GM19372 (cell line): ENCODE measurements around the gene PTMA.
A peak's percentile ranks its signal among the peaks of the same experiment; 100 is the strongest.
"Not testable (repeated sequence)": the region's sequence is repeated elsewhere in the genome, so short reads cannot be mapped to it uniquely, and the experiment has no call there.

Experiments used
- ATAC-seq: cut with Tn5 transposase; IDR thresholded peaks from one replicate; pipeline ENCODE4 v1.9.1; 2021; ENCODE audit warnings: mild to moderate bottlenecking, low read depth, moderate library complexity; ENCODE audit not compliant: unreplicated experiment

PTMA gene

GRCh38 chr2:231691251-231691772 is 17.0 kb upstream of the PTMA start:
- no peak for ATAC-seq

- ATAC-seq, result no peak
Measured at GRCh38 chr2:231692847-231693246, 15.5 kb upstream of the PTMA start.

- ATAC-seq, result no peak
Measured at GRCh38 chr2:231693956-231694355, 14.4 kb upstream of the PTMA start.

GRCh38 chr2:231696004-231696367 is 12.3 kb upstream of the PTMA start:
- no peak for ATAC-seq

GRCh38 chr2:231699006-231699405 is 9.3 kb upstream of the PTMA start:
- ATAC-seq, result no peak

GRCh38 chr2:231701456-231702373 is 6.6 kb upstream of the PTMA start:
- ATAC-seq, result no peak

GRCh38 chr2:231704017-231704416 is 4.3 kb upstream of the PTMA start:
- ATAC-seq, result no peak

GRCh38 chr2:231706731-231707624 is 1.3 kb upstream of the PTMA start:
- ATAC-seq, result peak; percentile 33

GRCh38 chr2:231707625-231707926 is 749 bp upstream of the PTMA start:
- no peak for ATAC-seq

- no peak for ATAC-seq
Measured at GRCh38 chr2:231708773-231709635, 679 bp downstream of the PTMA start.

- no peak for ATAC-seq
Measured at GRCh38 chr2:231709636-231709980, 1.3 kb downstream of the PTMA start.

- peak; percentile 12 for ATAC-seq
Measured at GRCh38 chr2:231709981-231710798, 1.9 kb downstream of the PTMA start.

GRCh38 chr2:231710799-231711676 is 2.7 kb downstream of the PTMA start:
- ATAC-seq, result no peak

- no peak for ATAC-seq
Measured at GRCh38 chr2:231711677-231712450, 3.5 kb downstream of the PTMA start.

- not testable (repeated sequence) for ATAC-seq
Measured at GRCh38 chr2:231712451-231713021, 4.2 kb downstream of the PTMA start.

GRCh38 chr2:231713406-231713729 is 5.0 kb downstream of the PTMA start:
- not testable (repeated sequence) for ATAC-seq

- ATAC-seq, result no peak
Measured at GRCh38 chr2:231713730-231714638, 5.7 kb downstream of the PTMA start.
